GM23248 (cell line): ENCODE data around the gene ERBB4.

ENCODE experiments used
- EZH2 ChIP-seq: fragments of 200-600 bp; sonication (generic); IDR thresholded peaks from 2 replicates; pipeline ENCODE4 v1.6.1; 2018; ENCODE audit warnings: antibody characterized with exemption, mild to moderate bottlenecking; ENCODE audit not compliant: insufficient read depth, poor library complexity, severe bottlenecking
- EZH2phosphoT487 ChIP-seq: fragments of 200-600 bp; sonication (generic); IDR thresholded peaks from 2 replicates; pipeline ENCODE4 v1.6.1; 2018; ENCODE audit warnings: antibody characterized with exemption, moderate library complexity, mild to moderate bottlenecking, low read depth; ENCODE audit not compliant: insufficient read depth

GRCh38 chr2:211407076-211407475, 1131.5 kb downstream of the ERBB4 start:
- TF ChIP-seq EZH2 (no peak), EZH2phosphoT487 (no peak)
